Left lung (tissue), 10 donors: ENCODE data around the gene NUP93. TPM values are rescaled to one million over a fixed set of nuclear protein-coding genes. Genes with fewer than 3 reads are reported as not detected.
"Not testable (repeated sequence)": the region's sequence is repeated elsewhere in the genome, so short reads cannot be mapped to it uniquely, and the experiment has no call there.

Experiments
- ATAC-seq: fragments of 200-7000 bp; cut with Tn5 transposase; one replicate; pipeline ENCODE4 v1.9.1; 2020; ENCODE audit warnings: moderate library complexity
- DNase-seq, 4 donors: peaks; one replicate each; pipeline ENCODE4 v3.0.0-alpha.2; 2013 to 2020
- H3K27ac ChIP-seq, 2 donors: fragments of 200-600 bp; sonication (generic) in 1 of 2; one replicate each; pipeline versions ENCODE4 v1.5.0 to v1.8.0; 2020 to 2021
- H3K27me3 ChIP-seq, 2 donors: fragments of 200-600 bp; sonication (generic) in 1 of 2; one replicate each; pipeline versions ENCODE4 v1.5.0 to v1.8.0; 2020 to 2021
- H3K36me3 ChIP-seq, 2 donors: fragments of 200-600 bp; sonication (generic) in 1 of 2; one replicate each; pipeline versions ENCODE4 v1.5.0 to v1.8.0; 2020 to 2021
- H3K4me1 ChIP-seq, 2 donors: fragments of 200-600 bp; one replicate each; pipeline ENCODE4 v1.8.0; 2021
- H3K4me3 ChIP-seq, 2 donors: fragments of 200-600 bp; sonication (generic) in 1 of 2; one replicate each; pipeline versions ENCODE4 v1.5.0 to v1.8.0; 2020 to 2021; ENCODE audit warnings: mild to moderate bottlenecking in 1 of 2
- H3K9me3 ChIP-seq, 2 donors: fragments of 200-600 bp; sonication (generic) in 1 of 2; one replicate each; pipeline versions ENCODE4 v1.5.0 to v1.8.0; 2020 to 2021
- CTCF ChIP-seq, 2 donors: fragments of 200-600 bp; sonication (generic) in 1 of 2; IDR thresholded peaks; one replicate each; pipeline versions ENCODE4 v1.5.0 to v1.8.0; 2021; ENCODE audit warnings: antibody characterized with exemption in 2 of 2
- intact Hi-C, 2 donors: fragments of 100-400 bp; cut with DNase I; formaldehyde crosslinking; loops; one replicate each; pipeline versions ENCODE4 v1.11.2 to v1.14.2; 2022
- polyA plus RNA-seq, 6 donors: library from polyadenylated mRNA; unstranded; fragments of 120-200 nt; gene quantifications; one replicate each; pipeline ENCODE4 v1.2.1, GENCODE V29; 2013; ENCODE audit not compliant: insufficient read length in 6 of 6
- total RNA-seq, 2 donors: library from RNA; stranded (reverse); fragmentation: NEBNext Ultra II Directional; extraction: Animal tissue kit (Norgen Biotek cat#: 25700); gene quantifications; one replicate each; pipeline ENCODE4 v1.2.1, GENCODE V29; 2021
- donor health status: DM: no; HTN: yes; CAD: no.
- donor health status: DM: no; HTN: no; CAD: no.

Gene NUP93
- total and polyA plus RNA-seq, 8 donors = 47.1 to 75.9 (median 65.9) TPM

GRCh38 chr16:56716761-56717160, 13.2 kb upstream of the NUP93 start:
- no peak for TF ChIP-seq CTCF (IDR thresholded peaks at IDR 0.05)
- intact Hi-C loops = no loop called here
- ATAC-seq (no peak), DNase-seq (no peak)
- no peaks in the 10 kb centered on the region for H3K27me3 ChIP-seq
- no peaks in the 10 kb centered on the region for H3K4me1 ChIP-seq
- no peak overlapping the region for H3K27ac ChIP-seq
- H3K9me3 ChIP-seq = no peaks in the 10 kb centered on the region
- no peaks in the 10 kb centered on the region for H3K36me3 ChIP-seq
- no peak overlapping the region for H3K4me3 ChIP-seq

- H3K36me3 ChIP-seq, H3K4me1 ChIP-seq, intact Hi-C loops, H3K27me3 ChIP-seq, H3K4me3 ChIP-seq, H3K9me3 ChIP-seq, ATAC-seq, DNase-seq, H3K27ac ChIP-seq: not testable (repeated sequence)
Observed at GRCh38 chr16:56717532-56717931, 12.4 kb upstream of the NUP93 start.

GRCh38 chr16:56722200-56722842, 7.6 kb upstream of the NUP93 start:
- H3K27me3 ChIP-seq = no peaks in the 10 kb centered on the region
- TF ChIP-seq CTCF (IDR thresholded peaks at IDR 0.05) = no peak
- no peaks in the 10 kb centered on the region for H3K9me3 ChIP-seq
- no peaks in the 10 kb centered on the region for H3K4me1 ChIP-seq
- ATAC-seq (no peak), DNase-seq (no peak)
- no peaks in the 10 kb centered on the region for H3K36me3 ChIP-seq
- intact Hi-C loops = no loop called here
- no peak overlapping the region for H3K27ac ChIP-seq
- H3K4me3 ChIP-seq = no peak overlapping the region

- no peaks in the 10 kb centered on the region for H3K36me3 ChIP-seq
- ATAC-seq (no peak), DNase-seq (no peak)
- intact Hi-C loops = no loop called here
- H3K4me1 ChIP-seq = peaks cover 7 to 8% of the 10 kb centered on the region in 2 donors
- no peak overlapping the region for H3K27ac ChIP-seq
- no peaks in the 10 kb centered on the region for H3K9me3 ChIP-seq
- TF ChIP-seq CTCF (IDR thresholded peaks at IDR 0.05) = no peak
- no peak overlapping the region for H3K4me3 ChIP-seq
- no peaks in the 10 kb centered on the region for H3K27me3 ChIP-seq
Observed at GRCh38 chr16:56724191-56724590, 5.7 kb upstream of the NUP93 start.

- Histone ChIP-seq H3K36me3 (no peaks in the 10 kb centered on the region), H3K4me3 (no peak overlapping the region), H3K27ac (no peak overlapping the region), H3K27me3 (no peaks in the 10 kb centered on the region), H3K9me3 (no peaks in the 10 kb centered on the region), H3K4me1 (peaks cover 20 to 22% of the 10 kb centered on the region in 2 donors)
- intact Hi-C loops = no loop called here
- no peak for DNase-seq
- no peak for TF ChIP-seq CTCF (IDR thresholded peaks at IDR 0.05)
- no peak for ATAC-seq
Observed at GRCh38 chr16:56726283-56726682, 3.6 kb upstream of the NUP93 start.

GRCh38 chr16:56726926-56727325, 3.0 kb upstream of the NUP93 start:
- Histone ChIP-seq H3K27me3 (no peaks in the 10 kb centered on the region), H3K27ac (no peak overlapping the region), H3K4me3 (no peak overlapping the region), H3K36me3 (no peaks in the 10 kb centered on the region), H3K4me1 (peaks cover 20 to 29% of the 10 kb centered on the region in 2 donors), H3K9me3 (no peaks in the 10 kb centered on the region)
- DNase-seq (no peak), ATAC-seq (no peak)
- TF ChIP-seq CTCF (IDR thresholded peaks at IDR 0.05) = no peak
- intact Hi-C loops = no loop called here
